NCI-H774 (cell line): ENCODE data around the gene GNAQ.
"Not testable (repeated sequence)": the region's sequence is repeated elsewhere in the genome, so short reads cannot be mapped to it uniquely, and the experiment has no call there.

ENCODE experiments used
- DNase-seq: peaks from one replicate; lab custom pipeline; 2025; lab: John Stamatoyannopoulos, UW

The GNAQ gene

DNA sequence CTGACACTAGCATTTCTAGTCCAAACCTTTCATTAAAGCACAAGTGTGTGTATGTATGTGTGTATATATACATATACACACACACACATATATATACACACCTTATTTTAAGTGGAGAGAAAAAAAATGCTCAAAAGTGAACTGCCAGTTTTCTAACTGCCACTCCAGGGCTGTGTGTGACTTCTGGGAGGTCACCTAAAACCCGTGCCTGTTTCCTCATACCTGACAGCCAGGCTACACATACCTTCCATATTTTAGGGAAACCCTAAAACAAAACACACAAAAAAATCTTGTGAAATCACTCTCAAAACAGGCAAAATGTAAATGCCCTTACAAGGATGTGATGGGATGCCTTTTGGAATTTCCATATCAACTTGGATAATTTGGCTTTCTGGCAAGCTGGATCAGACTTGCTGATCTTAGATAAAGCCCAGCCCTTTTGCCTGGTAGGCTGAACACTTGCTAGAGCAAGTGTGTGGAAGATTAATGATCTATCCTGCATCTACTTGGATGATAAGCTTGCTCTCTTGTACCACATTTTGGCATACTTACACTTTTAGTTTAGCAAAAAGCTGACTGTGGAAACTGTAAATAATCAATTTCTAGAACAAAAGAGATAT lies 127.8 kb downstream of the GNAQ start:
- DNase-seq: no peak

GRCh38 chr9:77901771-77902170 lies 129.8 kb downstream of the GNAQ start:
- DNase-seq: no peak

- DNase-seq: no peak
These were observed 130.6 kb downstream of the GNAQ start for GRCh38 chr9:77901018-77901417.

GRCh38 chr9:77899679-77900354 lies 131.8 kb downstream of the GNAQ start:
- DNase-seq: no peak

DNA sequence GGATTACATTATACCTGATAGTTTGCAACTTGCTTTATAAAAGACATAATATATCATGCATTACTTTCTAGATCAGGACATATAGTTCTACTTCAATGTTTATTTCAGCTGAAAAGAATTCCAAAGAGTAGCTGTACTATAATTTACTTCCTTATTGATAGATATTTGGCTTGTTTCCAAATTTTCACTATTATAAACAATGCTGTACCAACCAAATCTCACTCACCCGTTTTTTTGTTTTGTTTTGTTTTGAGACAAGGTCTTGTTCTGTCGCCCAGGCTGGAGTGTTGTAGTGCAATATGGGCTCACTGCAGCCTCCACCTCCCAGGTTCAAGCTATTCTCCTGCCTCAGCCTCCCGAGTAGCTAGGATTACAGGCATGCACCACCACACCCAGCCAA lies 132.7 kb downstream of the GNAQ start:
- no peak for DNase-seq

DNA sequence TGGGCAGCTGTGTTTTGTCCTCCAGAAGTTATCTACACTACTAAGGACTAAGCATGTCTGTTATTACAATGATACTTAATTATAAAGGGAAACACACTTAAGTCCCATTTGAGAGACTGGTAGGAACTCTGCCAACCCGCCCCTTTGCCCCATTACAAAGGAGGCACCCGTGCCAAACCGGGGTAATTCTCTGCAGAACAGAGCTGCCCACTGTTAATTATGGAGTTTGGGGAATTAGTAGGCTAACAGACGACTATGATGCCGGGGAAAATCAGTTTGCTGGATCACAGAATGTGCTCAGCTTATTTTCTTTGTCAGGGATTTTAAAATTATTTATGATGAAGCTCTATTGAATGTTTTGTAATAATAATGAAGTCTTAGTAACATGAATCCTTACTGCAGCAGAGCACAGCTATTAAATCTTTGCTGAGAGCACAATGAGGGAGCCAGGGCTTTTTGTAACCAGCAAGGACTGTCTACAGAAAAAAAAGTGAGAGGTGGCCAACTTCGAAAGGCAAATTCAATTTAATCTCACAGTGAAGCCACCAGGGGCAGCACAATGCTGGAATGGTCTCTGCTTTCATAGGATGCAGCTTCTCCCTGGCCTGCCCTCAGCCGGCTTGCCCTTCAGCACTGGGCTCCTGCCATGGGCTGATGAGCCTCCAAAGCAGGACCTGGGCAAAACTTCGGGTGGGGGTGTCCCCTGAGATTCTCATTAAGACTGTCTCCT lies 134.5 kb downstream of the GNAQ start:
- DNase-seq: peak; percentile 43

- no peak for DNase-seq
These were observed 135.2 kb downstream of the GNAQ start for GRCh38 chr9:77896269-77896937.

DNA sequence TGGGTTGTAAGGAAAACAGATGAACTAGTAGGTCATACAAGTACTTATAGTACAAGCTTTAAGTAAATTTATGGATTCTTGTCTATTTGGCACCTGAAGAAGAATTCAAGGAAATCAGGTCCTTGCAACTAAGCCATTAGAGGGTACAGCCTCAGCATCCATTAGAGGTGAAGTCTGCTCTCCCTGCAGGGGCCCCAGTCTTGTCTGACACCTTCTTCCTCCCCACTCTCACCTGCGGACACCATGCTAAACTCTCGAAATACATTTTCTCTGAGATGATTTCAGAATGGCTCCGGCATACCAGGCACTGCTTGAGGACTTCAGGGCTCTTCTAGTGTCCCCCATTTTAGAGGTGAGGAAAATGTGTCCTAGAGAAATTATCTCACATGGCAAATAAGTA lies 137.9 kb downstream of the GNAQ start:
- DNase-seq: no peak

DNA sequence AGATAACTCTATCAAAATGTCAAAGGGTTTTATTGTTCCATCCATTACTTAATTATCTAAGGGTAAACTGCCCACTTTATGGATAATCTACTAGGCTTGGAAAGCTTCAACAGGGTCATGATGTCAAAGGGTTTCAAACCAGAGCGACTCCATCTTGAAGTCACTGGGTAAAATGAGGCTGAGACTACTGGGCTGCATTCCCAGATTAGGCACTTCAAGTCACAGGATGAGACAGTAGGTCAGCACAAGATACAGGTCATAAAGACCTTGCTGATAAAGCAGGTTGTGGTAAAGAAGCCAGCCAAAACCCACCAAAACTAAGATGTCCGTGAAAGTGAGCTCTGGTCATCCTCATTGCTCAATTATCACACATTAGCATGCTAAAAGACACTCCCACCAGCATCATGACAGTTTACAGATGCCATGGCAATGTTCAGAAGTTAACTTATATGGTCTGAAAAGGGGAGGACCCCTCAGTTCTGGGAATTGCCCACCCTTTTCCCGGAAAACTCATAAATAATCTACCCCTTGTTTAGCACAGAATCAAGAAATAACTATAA lies 138.6 kb downstream of the GNAQ start:
- no peak for DNase-seq

- no peak for DNase-seq
These were observed 139.4 kb downstream of the GNAQ start for GRCh38 chr9:77892171-77892570.

DNA sequence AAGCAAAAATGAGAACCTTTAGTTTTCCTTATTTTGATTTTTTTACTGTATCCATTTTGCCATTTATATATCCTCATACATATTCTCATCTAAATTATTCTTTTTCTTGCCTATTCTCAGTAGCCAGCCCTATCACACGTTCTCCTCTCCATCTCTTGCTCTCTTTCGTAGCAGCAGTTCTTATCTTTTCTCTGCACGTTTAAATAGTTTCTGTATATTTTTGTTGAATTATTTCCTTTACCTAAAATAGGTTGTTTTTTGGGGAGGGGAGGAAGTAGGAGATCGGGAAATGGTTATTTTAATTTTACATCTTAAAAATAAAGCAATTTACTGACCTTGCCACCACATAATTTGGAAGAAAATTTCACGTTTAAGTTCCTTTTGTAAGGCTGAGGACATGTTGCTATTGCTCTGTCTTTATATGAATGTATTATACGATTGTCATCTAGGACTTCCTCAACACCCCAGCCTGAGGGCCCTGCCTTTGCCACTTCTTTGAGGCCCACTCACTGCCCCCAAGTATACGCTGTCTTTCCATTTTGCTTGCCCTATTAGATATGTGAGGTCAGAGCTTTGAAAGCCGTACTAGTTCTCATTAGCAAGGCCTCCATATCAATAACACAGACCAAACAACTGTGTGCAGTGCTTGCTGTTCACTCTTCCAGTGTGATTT lies 140.3 kb downstream of the GNAQ start:
- DNase-seq: no peak

- no peak for DNase-seq
These were observed 143.9 kb downstream of the GNAQ start for GRCh38 chr9:77887662-77888061.

DNA sequence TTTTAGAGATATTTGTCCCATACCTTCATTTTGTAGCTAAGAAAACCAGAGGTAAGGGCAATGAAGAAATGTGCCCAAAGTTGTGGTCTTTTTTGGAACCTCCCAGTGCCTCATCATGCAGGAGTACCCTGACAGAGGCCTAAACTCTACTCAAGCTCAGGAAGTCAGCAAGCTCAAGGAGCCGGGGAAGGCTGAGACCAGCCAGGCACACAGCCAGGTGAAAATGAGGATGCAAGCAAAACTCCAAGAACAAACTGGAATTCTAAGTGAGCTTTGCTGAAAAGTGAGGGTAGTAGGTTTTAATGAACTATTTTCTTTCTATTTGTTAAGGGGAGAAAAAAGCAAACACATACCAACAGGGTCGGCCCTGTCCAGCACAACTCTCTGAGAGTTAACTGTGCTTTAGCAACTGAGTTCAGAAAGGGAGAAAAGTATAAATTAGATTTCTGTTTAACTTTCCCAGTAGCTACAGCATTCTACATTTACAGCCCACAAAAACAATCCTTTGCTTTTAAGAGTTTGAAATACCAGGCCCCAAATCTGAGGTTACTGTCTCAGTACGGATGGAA lies 146.4 kb downstream of the GNAQ start:
- DNase-seq: no peak

DNA sequence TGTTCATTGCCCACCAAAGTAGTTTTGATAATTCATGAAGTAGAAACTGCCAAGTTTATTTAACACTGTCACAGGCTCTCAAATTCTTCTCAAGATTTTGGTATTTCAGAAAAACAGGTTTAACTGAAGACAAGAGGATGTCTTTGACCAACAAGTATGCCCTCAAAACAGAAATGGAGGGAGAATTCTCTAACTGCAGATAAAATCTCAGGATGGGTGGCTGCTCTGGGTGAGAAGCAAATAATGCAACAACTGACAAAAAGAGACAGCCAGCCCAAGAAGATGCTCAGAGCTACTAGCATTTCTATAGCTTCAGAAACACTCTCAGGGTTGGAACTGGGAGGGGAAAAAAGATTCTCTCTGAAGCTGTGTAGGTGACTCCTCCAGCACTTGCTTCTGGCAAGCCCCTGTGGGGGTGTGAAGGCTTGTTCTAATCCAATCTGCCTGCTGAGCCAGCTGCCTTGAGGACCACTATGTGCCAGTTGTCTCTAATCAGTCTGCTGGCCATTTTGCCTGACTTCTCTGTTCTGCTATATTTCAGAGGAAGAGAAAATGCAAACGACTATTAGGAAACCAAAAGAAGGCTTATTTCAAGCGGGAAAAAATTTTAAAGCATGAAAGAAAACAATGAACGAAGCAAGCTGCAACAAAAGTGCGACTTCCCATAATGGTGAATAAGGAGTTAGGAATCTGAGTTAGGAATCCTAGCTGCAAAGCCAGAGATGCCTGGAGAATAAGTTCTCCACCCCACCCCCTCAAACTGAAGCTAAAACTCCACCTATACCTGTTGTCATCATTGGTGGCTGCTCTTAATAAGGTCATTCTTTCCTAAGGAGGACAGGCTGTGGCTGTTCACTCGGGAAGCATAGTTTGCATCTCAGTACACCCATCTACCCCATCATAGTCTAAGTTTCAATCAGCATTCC lies 147.5 kb downstream of the GNAQ start:
- DNase-seq: no peak

DNA sequence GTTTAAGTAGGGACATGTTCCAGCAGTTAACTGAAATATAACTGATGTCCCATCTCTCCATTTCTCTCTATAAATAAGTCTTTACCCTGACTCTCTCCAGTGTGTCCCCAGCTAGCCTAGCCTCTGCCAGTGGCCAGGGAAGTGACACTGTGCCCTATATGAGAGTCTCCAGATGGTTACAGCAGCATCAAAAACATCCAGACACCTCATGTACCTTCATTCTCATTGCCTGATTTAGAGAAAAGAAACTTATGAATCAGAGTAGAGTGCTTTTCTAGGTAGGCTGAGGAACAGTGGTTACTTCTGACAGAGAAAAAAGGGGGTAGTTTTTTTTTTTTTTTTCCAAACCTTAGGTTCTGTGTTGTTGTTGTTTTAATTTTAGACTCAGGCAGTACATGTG lies 148.5 kb downstream of the GNAQ start:
- DNase-seq: no peak

DNA sequence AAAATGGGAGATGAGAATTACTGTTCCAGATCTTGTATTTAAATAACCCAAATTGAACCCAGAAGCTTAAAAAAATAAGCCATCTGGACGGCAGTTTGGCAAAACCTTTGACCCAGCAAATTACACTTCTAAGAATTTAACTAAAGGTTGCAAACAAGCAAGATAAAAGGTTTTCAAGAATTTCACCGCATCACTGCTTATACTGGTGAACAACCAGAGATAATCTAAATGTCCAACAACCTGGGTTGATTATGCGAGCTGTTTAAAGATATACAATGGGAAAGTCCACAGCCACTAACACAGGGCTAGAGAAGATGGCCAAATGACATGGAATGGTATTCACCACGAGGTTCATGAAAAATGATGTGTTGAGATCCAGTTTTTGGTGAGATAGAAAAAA lies 149.3 kb downstream of the GNAQ start:
- DNase-seq: no peak

- DNase-seq: not testable (repeated sequence)
These were observed 150.0 kb downstream of the GNAQ start for GRCh38 chr9:77881634-77882033.

GRCh38 chr9:77881111-77881510 lies 150.5 kb downstream of the GNAQ start:
- no peak for DNase-seq

- DNase-seq: no peak
These were observed 152.1 kb downstream of the GNAQ start for GRCh38 chr9:77879437-77879943.

DNA sequence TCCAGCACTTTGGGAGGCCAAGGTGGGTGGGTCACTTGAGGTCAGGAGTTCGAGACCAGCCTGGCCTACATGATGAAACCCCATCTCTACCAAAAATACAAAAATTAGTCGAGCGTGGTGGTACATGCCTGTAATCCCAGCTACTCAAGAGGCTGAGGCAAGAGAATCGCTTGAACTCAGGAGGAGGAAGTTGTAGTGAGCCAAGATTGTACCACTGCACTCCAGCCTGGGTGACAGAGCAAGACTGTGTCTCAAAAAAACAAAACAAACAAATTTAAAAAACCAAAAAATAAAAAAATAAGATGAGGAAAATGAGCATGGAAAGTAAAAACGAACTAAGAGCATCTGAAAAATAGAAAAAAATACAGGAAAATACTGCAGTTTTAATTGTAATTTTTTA lies 152.8 kb downstream of the GNAQ start:
- not testable (repeated sequence) for DNase-seq
